HG03175 (cell line): Measurements from ENCODE around the gene NMRAL1.
A peak's percentile ranks its signal among the peaks of the same experiment; 100 is the strongest.

Experiments
- ATAC-seq: cut with Tn5 transposase; IDR thresholded peaks from one replicate; pipeline ENCODE4 v1.9.1; 2021; ENCODE audit warnings: mild to moderate bottlenecking, moderate library complexity; ENCODE audit not compliant: unreplicated experiment

The NMRAL1 gene

GRCh38 chr16:4505356-4506147 is 31.1 kb upstream of the NMRAL1 start:
- peak; percentile 84 for ATAC-seq

GRCh38 chr16:4501071-4501478 is 26.6 kb upstream of the NMRAL1 start:
- no peak for ATAC-seq

GRCh38 chr16:4500272-4500671 is 25.8 kb upstream of the NMRAL1 start:
- no peak for ATAC-seq

- ATAC-seq = no peak
Measured at GRCh38 chr16:4499196-4499555, 24.8 kb upstream of the NMRAL1 start.

GRCh38 chr16:4498546-4499195 is 24.2 kb upstream of the NMRAL1 start:
- no peak for ATAC-seq

GRCh38 chr16:4496305-4496704 is 21.9 kb upstream of the NMRAL1 start:
- ATAC-seq = no peak

GRCh38 chr16:4495766-4496165 is 21.3 kb upstream of the NMRAL1 start:
- ATAC-seq = no peak

- no peak for ATAC-seq
Measured at GRCh38 chr16:4494746-4495490, 20.5 kb upstream of the NMRAL1 start.

GRCh38 chr16:4491898-4492297 is 17.5 kb upstream of the NMRAL1 start:
- no peak for ATAC-seq

- no peak for ATAC-seq
Measured at GRCh38 chr16:4489030-4489429, 14.6 kb upstream of the NMRAL1 start.

GRCh38 chr16:4488499-4488967 is 14.1 kb upstream of the NMRAL1 start:
- ATAC-seq = no peak

GRCh38 chr16:4487955-4488498 is 13.6 kb upstream of the NMRAL1 start:
- ATAC-seq = no peak

GRCh38 chr16:4486126-4486893 is 11.9 kb upstream of the NMRAL1 start:
- ATAC-seq = no peak

GRCh38 chr16:4481963-4482362 is 7.5 kb upstream of the NMRAL1 start:
- no peak for ATAC-seq

- no peak for ATAC-seq
Measured at GRCh38 chr16:4481526-4481925, 7.1 kb upstream of the NMRAL1 start.

GRCh38 chr16:4477966-4478365 is 3.5 kb upstream of the NMRAL1 start:
- ATAC-seq = no peak

GRCh38 chr16:4475880-4476788 is 1.7 kb upstream of the NMRAL1 start, which contains the start of gene HMOX2:
Gene HMOX2, plus strand, starts transcription at chr16:4476398. Its CDS starts 29,127 bp downstream, at chr16:4505525.
- ATAC-seq = peak; percentile 89

- no peak for ATAC-seq
Measured at GRCh38 chr16:4472880-4473279, 1.5 kb downstream of the NMRAL1 start.

- no peak for ATAC-seq
Measured at GRCh38 chr16:4471869-4472268, 2.6 kb downstream of the NMRAL1 start.

GRCh38 chr16:4468972-4469371 is 5.5 kb downstream of the NMRAL1 start:
- ATAC-seq = no peak
